ENCODE measurements around the gene KRTAP9-2.
"Not testable (repeated sequence)": the region's sequence is repeated elsewhere in the genome, so short reads cannot be mapped to it uniquely, and the experiment has no call there.

The KRTAP9-2 gene

GRCh38 chr17:41226598-41227095 is at the start of gene KRTAP9-2:
KRTAP9-2 (plus strand) TSS chr17:41226648; CDS start chr17:41226655, 7 bp downstream.
- not testable (repeated sequence) for DNase-seq

GRCh38 chr17:41176744-41177387 is 49.6 kb upstream of the KRTAP9-2 start:
- DNase-seq: no peak

- no peak for DNase-seq
Measured at GRCh38 chr17:41177727-41178271, 48.6 kb upstream of the KRTAP9-2 start, which contains the start of gene KRTAP4-2. KRTAP4-2 (minus strand) TSS chr17:41178221; CDS start chr17:41178164, 57 bp downstream.

GRCh38 chr17:41178341-41178740 is 48.1 kb upstream of the KRTAP9-2 start:
- no peak for DNase-seq

GRCh38 chr17:41178843-41179616 is 47.4 kb upstream of the KRTAP9-2 start:
- no peak for DNase-seq

- DNase-seq: no peak
Measured at GRCh38 chr17:41184480-41184961, 41.9 kb upstream of the KRTAP9-2 start, which contains the start of gene KRTAP4-1. KRTAP4-1 (minus strand) TSS chr17:41184911; CDS start chr17:41184854, 57 bp downstream.

- DNase-seq: no peak
Measured at GRCh38 chr17:41185001-41185400, 41.4 kb upstream of the KRTAP9-2 start.

- DNase-seq: no peak
Measured at GRCh38 chr17:41186872-41187271, 39.6 kb upstream of the KRTAP9-2 start.

- not testable (repeated sequence) for DNase-seq
Measured at GRCh38 chr17:41189837-41190318, 36.6 kb upstream of the KRTAP9-2 start, which contains the start of gene KRTAP9-1. KRTAP9-1 (plus strand) TSS chr17:41189887; CDS start chr17:41189887, 0 bp downstream.

- no peak for DNase-seq
Measured at GRCh38 chr17:41190328-41190727, 36.1 kb upstream of the KRTAP9-2 start.

- no peak for DNase-seq
Measured at GRCh38 chr17:41196068-41196467, 30.4 kb upstream of the KRTAP9-2 start.

GRCh38 chr17:41199421-41200078 is 26.9 kb upstream of the KRTAP9-2 start:
- no peak for DNase-seq

- DNase-seq: no peak
Measured at GRCh38 chr17:41211845-41212466, 14.5 kb upstream of the KRTAP9-2 start.

- peak in 1 of 2 experiments; percentile 8 for DNase-seq
Measured at GRCh38 chr17:41212524-41213169, 13.8 kb upstream of the KRTAP9-2 start.

GRCh38 chr17:41215681-41216080 is 10.8 kb upstream of the KRTAP9-2 start:
- no peak for DNase-seq

- no peak for DNase-seq
Measured at GRCh38 chr17:41223821-41224220, 2.6 kb upstream of the KRTAP9-2 start.

GRCh38 chr17:41226051-41226450 is 397 bp upstream of the KRTAP9-2 start:
- no peak for DNase-seq

- DNase-seq: no peak
Measured at GRCh38 chr17:41230094-41230493, 3.6 kb downstream of the KRTAP9-2 start.

GRCh38 chr17:41231731-41232130 is 5.3 kb downstream of the KRTAP9-2 start:
- DNase-seq: no peak

GRCh38 chr17:41232399-41233105 is 6.1 kb downstream of the KRTAP9-2 start, which contains the start of gene KRTAP9-3:
KRTAP9-3 (plus strand) TSS chr17:41232449; CDS start chr17:41232502, 53 bp downstream.
- DNase-seq: not testable (repeated sequence)

- DNase-seq: not testable (repeated sequence)
Measured at GRCh38 chr17:41237116-41237515, 10.7 kb downstream of the KRTAP9-2 start.

Measured in NCI-H524 (cell line).